OCI-LY7 (cell line): ENCODE data around the gene ASXL3.

Source experiments
- EZH2phosphoT487 ChIP-seq: fragments of 200-600 bp; sonication (generic); IDR thresholded peaks from 2 replicates; pipeline ENCODE4 v1.6.1; 2018; ENCODE audit warnings: low read depth, borderline replicate concordance, mild to moderate bottlenecking, mixed run types, antibody characterized with exemption, low read length, moderate library complexity, mixed read lengths
- TF ChIP-seq, protein P1 (sequence below): fragments of 200-600 bp; sonication (generic); conservative IDR thresholded peaks from 2 replicates; pipeline ENCODE4 v1.5.1; 2014; ENCODE audit warnings: mild to moderate bottlenecking, antibody characterized with exemption, low read length, moderate library complexity, mixed read lengths

GRCh38 chr18:33575451-33575850 is 2.6 kb upstream of the ASXL3 start:
- TF ChIP-seq, protein P1, sequence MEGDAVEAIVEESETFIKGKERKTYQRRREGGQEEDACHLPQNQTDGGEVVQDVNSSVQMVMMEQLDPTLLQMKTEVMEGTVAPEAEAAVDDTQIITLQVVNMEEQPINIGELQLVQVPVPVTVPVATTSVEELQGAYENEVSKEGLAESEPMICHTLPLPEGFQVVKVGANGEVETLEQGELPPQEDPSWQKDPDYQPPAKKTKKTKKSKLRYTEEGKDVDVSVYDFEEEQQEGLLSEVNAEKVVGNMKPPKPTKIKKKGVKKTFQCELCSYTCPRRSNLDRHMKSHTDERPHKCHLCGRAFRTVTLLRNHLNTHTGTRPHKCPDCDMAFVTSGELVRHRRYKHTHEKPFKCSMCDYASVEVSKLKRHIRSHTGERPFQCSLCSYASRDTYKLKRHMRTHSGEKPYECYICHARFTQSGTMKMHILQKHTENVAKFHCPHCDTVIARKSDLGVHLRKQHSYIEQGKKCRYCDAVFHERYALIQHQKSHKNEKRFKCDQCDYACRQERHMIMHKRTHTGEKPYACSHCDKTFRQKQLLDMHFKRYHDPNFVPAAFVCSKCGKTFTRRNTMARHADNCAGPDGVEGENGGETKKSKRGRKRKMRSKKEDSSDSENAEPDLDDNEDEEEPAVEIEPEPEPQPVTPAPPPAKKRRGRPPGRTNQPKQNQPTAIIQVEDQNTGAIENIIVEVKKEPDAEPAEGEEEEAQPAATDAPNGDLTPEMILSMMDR, result no peak
- TF ChIP-seq EZH2phosphoT487, result no peak
